Neutrophil (primary cell): ENCODE results near the gene ARID2.

ENCODE experiments used
- H3K27ac ChIP-seq: fragments of 200-600 bp; sonication (generic); 2 replicates; pipeline ENCODE4 v1.5.1; 2016; ENCODE audit warnings: mild to moderate bottlenecking, moderate library complexity
- H3K27me3 ChIP-seq: fragments of 200-600 bp; sonication (generic); 2 replicates; pipeline ENCODE4 v1.6.0; 2016; ENCODE audit warnings: mild to moderate bottlenecking
- H3K36me3 ChIP-seq: fragments of 200-600 bp; sonication (generic); 2 replicates; pipeline ENCODE4 v1.5.1; 2017
- H3K4me1 ChIP-seq, 2 experiments: fragments of 200-600 bp in 1 of 2; sonication (generic) in 1 of 2; 1 replicate in 1 of 2; 2 replicates in 1 of 2; pipeline versions ENCODE4 v1.5.1 to v1.6.1; 2013 to 2016; ENCODE audit warnings: low read depth in 1 of 2, low read length in 1 of 2, mild to moderate bottlenecking in 1 of 2, moderate library complexity in 1 of 2; ENCODE audit not compliant: control insufficient read depth in 1 of 2, insufficient read depth in 1 of 2
- H3K4me3 ChIP-seq, 2 experiments: fragments of 200-600 bp in 1 of 2; sonication (generic) in 1 of 2; 1 replicate in 1 of 2; 2 replicates in 1 of 2; pipeline ENCODE4 v1.5.1; 2013 to 2016; ENCODE audit warnings: low read depth in 1 of 2, low read length in 1 of 2, mild to moderate bottlenecking in 1 of 2, moderate library complexity in 1 of 2
- H3K9me3 ChIP-seq: fragments of 200-600 bp; sonication (generic); 2 replicates; pipeline ENCODE4 v1.5.1; 2016
- CTCF ChIP-seq: fragments of 200-600 bp; sonication (generic); IDR thresholded peaks from 2 replicates; pipeline ENCODE4 v1.5.1; 2016; ENCODE audit warnings: antibody characterized with exemption

Gene ARID2

GRCh38 chr12:45773747-45774146, 44.2 kb downstream of the ARID2 start:
- H3K4me3 ChIP-seq: no peak overlapping the region
- H3K9me3 ChIP-seq: no peaks in the 10 kb centered on the region
- no peaks in the 10 kb centered on the region for H3K27me3 ChIP-seq
- H3K4me1 ChIP-seq: peaks cover 11 to 15% of the 10 kb centered on the region in 2 experiments
- no peak overlapping the region for H3K27ac ChIP-seq
- no peak for TF ChIP-seq CTCF
- H3K36me3 ChIP-seq: no peaks in the 10 kb centered on the region

DNA sequence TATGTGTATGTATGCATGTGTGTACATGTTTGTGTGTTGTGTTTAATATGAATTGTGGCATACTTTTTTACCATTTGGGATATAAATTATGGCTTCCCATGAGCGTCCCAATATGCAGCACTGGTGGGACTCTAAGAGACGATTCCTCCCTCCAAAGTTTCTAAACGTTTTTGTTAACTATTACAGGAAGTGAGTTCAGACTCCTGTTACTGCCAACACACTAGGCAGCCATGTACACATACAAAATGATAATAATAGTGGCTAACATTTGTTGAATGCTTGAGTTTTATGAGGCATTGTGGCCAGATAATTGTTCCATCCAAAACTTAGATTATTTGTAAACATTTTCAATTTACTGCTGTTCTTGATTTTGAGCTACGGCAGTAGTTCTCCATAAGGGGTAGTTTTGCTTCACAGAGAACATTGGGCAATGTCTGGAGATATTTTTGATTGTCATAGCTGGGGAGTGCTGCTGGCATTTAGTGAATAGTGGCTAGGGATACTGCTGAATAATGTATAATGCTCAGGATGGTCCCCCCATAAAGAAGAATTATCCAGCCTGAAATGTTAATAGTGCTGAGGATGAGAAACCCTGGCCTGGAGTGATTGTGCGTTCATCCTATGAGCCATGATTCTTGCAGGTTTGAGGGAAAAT, 45.1 kb downstream of the ARID2 start:
- Histone ChIP-seq H3K4me3 (no peak overlapping the region), H3K9me3 (no peaks in the 10 kb centered on the region), H3K27me3 (no peaks in the 10 kb centered on the region), H3K4me1 (peaks cover 11 to 15% of the 10 kb centered on the region in 2 experiments), H3K36me3 (no peaks in the 10 kb centered on the region), H3K27ac (peak overlapping the region; percentile 52)
- TF ChIP-seq CTCF: no peak

GRCh38 chr12:45775465-45775864, 46.0 kb downstream of the ARID2 start:
- TF ChIP-seq CTCF: no peak
- Histone ChIP-seq H3K27ac (no peak overlapping the region), H3K4me1 (peaks cover 11 to 15% of the 10 kb centered on the region in 2 experiments), H3K27me3 (no peaks in the 10 kb centered on the region), H3K36me3 (no peaks in the 10 kb centered on the region), H3K9me3 (no peaks in the 10 kb centered on the region), H3K4me3 (no peak overlapping the region)

DNA sequence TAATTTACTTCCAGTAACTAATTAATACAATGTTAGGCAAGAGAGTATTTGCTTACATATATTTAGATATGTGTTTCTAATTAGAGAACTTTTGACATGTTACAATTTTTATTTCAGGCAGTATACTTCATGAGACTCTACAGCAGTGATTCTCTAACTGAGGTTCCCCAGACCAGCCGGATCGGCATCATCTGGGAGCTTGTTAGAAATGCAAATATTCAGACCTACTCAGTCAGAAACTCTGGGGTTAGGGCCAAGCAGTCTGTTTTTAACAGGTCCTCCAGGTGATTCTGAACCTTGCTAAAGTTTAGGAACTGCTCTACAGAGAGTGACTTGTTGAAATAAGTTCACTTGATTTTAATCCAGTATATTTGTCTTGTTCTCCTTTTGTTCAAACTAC, 46.5 kb downstream of the ARID2 start:
- no peaks in the 10 kb centered on the region for H3K36me3 ChIP-seq
- no peak overlapping the region for H3K4me3 ChIP-seq
- TF ChIP-seq CTCF: no peak
- no peaks in the 10 kb centered on the region for H3K9me3 ChIP-seq
- no peaks in the 10 kb centered on the region for H3K27me3 ChIP-seq
- peaks cover 11 to 15% of the 10 kb centered on the region in 2 experiments for H3K4me1 ChIP-seq
- no peak overlapping the region for H3K27ac ChIP-seq

- H3K27ac ChIP-seq: no peak overlapping the region
- no peaks in the 10 kb centered on the region for H3K36me3 ChIP-seq
- H3K27me3 ChIP-seq: no peaks in the 10 kb centered on the region
- peaks cover 3 to 4% of the 10 kb centered on the region in 2 experiments for H3K4me1 ChIP-seq
- TF ChIP-seq CTCF: no peak
- no peak overlapping the region for H3K4me3 ChIP-seq
- H3K9me3 ChIP-seq: no peaks in the 10 kb centered on the region
Observed at GRCh38 chr12:45779936-45780335, 50.4 kb downstream of the ARID2 start.
